ENCODE results near the gene RIPPLY3.

RIPPLY3 gene

DNA sequence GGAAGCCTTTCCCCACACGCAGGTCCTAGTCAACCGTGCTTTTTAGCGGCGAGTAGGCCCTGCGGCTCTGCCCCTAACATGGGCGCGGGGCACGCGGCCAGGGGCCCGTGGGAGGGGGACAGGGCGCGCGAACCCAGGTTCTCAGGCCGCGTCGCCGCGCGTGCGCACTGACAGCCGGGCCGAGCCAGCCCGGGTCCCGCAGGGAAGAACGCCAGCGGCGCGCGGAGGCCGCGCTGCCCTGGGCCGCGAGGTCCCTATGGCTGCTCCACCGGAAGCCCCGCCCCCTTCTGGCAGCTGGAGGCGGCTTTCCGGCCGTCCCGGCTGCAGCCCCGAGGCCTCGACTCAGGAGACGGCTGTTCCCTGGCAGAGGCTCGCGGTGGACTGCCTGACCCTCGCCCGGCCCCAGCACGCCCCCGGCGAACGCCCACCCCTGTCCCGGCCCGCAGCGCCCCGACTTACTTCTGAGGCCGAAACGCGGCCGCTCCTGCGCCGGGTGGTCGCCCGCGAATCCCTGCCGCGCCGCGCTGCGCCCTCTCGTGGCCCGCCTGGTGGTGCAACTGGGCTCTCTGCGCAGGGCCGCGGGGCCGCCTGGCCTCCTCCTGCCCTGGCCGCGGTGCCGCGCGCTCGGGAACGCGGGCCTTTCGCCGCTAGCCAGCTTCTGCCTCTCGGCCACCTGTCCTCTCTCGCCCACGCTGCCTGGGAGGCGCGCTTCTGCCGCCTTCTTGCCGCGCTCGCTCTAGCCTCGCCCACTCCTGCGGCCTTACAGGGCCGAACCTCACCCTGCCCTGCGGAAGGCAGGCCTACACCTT lies 16.6 kb upstream of the RIPPLY3 start (continued):
- TF ChIP-seq, protein P1, sequence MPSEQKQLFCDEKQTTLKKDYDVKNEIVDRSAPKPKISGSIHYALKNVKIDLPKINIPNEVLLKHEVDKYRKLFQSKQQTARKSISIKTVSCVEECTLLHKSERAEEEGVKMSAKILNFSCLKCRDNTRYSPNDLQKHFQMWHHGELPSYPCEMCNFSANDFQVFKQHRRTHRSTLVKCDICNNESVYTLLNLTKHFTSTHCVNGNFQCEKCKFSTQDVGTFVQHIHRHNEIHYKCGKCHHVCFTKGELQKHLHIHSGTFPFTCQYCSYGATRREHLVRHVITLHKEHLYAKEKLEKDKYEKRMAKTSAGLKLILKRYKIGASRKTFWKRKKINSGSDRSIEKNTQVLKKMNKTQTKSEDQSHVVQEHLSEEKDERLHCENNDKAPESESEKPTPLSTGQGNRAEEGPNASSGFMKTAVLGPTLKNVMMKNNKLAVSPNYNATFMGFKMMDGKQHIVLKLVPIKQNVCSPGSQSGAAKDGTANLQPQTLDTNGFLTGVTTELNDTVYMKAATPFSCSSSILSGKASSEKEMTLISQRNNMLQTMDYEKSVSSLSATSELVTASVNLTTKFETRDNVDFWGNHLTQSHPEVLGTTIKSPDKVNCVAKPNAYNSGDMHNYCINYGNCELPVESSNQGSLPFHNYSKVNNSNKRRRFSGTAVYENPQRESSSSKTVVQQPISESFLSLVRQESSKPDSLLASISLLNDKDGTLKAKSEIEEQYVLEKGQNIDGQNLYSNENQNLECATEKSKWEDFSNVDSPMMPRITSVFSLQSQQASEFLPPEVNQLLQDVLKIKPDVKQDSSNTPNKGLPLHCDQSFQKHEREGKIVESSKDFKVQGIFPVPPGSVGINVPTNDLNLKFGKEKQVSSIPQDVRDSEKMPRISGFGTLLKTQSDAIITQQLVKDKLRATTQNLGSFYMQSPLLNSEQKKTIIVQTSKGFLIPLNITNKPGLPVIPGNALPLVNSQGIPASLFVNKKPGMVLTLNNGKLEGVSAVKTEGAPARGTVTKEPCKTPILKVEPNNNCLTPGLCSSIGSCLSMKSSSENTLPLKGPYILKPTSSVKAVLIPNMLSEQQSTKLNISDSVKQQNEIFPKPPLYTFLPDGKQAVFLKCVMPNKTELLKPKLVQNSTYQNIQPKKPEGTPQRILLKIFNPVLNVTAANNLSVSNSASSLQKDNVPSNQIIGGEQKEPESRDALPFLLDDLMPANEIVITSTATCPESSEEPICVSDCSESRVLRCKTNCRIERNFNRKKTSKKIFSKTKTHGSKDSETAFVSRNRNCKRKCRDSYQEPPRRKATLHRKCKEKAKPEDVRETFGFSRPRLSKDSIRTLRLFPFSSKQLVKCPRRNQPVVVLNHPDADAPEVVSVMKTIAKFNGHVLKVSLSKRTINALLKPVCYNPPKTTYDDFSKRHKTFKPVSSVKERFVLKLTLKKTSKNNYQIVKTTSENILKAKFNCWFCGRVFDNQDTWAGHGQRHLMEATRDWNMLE (tag by site-specific recombination; conservative IDR thresholded peaks at IDR 0.05; ENCODE audit: low read depth), result peak; percentile 33; the same call in 1 of the 2 replicates
- TF ChIP-seq ZNF23 (tag by site-specific recombination; IDR thresholded peaks at IDR 0.05; ENCODE audit: borderline replicate concordance) (no peak), ZNF140 (tag by site-specific recombination; IDR thresholded peaks at IDR 0.05) (no peak), ZNF174 (tag by site-specific recombination; IDR thresholded peaks at IDR 0.05) (no peak), ZNF175 (tag by site-specific recombination; IDR thresholded peaks at IDR 0.05) (no peak), ZNF560 (tag by site-specific recombination; IDR thresholded peaks at IDR 0.05; ENCODE audit: borderline replicate concordance) (no peak), RBAK (tag by site-specific recombination; IDR thresholded peaks at IDR 0.05) (no peak), ZNF223 (tag by site-specific recombination; IDR thresholded peaks at IDR 0.05) (no peak), ZNF292 (tag by site-specific recombination; IDR thresholded peaks at IDR 0.05; ENCODE audit: borderline replicate concordance, low read depth) (no peak), ZNF138 (tag by site-specific recombination; IDR thresholded peaks at IDR 0.05; ENCODE audit: borderline replicate concordance) (no peak), ZBTB1 (tag by site-specific recombination; IDR thresholded peaks at IDR 0.05) (no peak), ZNF211 (tag by site-specific recombination; IDR thresholded peaks at IDR 0.05; ENCODE audit: low read depth) (no peak), ZNF121 (tag by site-specific recombination; IDR thresholded peaks at IDR 0.05) (no peak; the same call in 1 of the 2 replicates), YY1 (tag by site-specific recombination; IDR thresholded peaks at IDR 0.05) (peak; percentile 47), ZNF155 (tag by site-specific recombination; IDR thresholded peaks at IDR 0.05) (no peak), FEZF1 (tag by site-specific recombination; IDR thresholded peaks at IDR 0.05) (0 out of 2 replicates have a peak, but pooled peaks have one; percentile 14), ZNF391 (tag by site-specific recombination; IDR thresholded peaks at IDR 0.05; ENCODE audit: borderline replicate concordance, low read depth) (peak; percentile 81; the same call in 1 of the 2 replicates), OSR2 (tag by site-specific recombination; IDR thresholded peaks at IDR 0.05) (peak; percentile 45), GLI4 (tag by site-specific recombination; IDR thresholded peaks at IDR 0.05) (no peak), ZNF239 (tag by site-specific recombination; IDR thresholded peaks at IDR 0.05) (no peak), ZNF366 (tag by site-specific recombination; conservative IDR thresholded peaks at IDR 0.05) (no peak), ZNF701 (tag by site-specific recombination; IDR thresholded peaks at IDR 0.05) (no peak), ZNF112 (tag by site-specific recombination; IDR thresholded peaks at IDR 0.05) (no peak), ZNF830 (tag by site-specific recombination; IDR thresholded peaks at IDR 0.05; ENCODE audit: low read depth) (no peak), ZNF248 (tag by site-specific recombination; IDR thresholded peaks at IDR 0.05) (no peak), ZNF473 (tag by site-specific recombination; IDR thresholded peaks at IDR 0.05) (no peak)
- TF ChIP-seq, protein P2, sequence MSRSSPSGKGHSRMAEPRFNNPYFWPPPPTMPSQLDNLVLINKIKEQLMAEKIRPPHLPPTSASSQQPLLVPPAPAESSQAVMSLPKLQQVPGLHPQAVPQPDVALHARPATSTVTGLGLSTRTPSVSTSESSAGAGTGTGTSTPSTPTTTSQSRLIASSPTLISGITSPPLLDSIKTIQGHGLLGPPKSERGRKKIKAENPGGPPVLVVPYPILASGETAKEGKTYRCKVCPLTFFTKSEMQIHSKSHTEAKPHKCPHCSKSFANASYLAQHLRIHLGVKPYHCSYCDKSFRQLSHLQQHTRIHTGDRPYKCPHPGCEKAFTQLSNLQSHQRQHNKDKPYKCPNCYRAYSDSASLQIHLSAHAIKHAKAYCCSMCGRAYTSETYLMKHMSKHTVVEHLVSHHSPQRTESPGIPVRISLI (tag by site-specific recombination; IDR thresholded peaks at IDR 0.05), result no peak
- TF ChIP-seq, protein P3, sequence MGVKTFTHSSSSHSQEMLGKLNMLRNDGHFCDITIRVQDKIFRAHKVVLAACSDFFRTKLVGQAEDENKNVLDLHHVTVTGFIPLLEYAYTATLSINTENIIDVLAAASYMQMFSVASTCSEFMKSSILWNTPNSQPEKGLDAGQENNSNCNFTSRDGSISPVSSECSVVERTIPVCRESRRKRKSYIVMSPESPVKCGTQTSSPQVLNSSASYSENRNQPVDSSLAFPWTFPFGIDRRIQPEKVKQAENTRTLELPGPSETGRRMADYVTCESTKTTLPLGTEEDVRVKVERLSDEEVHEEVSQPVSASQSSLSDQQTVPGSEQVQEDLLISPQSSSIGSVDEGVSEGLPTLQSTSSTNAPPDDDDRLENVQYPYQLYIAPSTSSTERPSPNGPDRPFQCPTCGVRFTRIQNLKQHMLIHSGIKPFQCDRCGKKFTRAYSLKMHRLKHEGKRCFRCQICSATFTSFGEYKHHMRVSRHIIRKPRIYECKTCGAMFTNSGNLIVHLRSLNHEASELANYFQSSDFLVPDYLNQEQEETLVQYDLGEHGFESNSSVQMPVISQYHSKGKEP (tag by site-specific recombination; IDR thresholded peaks at IDR 0.05), result peak; percentile 53; the same call in 1 of the 2 replicates
- TF ChIP-seq, protein P4, sequence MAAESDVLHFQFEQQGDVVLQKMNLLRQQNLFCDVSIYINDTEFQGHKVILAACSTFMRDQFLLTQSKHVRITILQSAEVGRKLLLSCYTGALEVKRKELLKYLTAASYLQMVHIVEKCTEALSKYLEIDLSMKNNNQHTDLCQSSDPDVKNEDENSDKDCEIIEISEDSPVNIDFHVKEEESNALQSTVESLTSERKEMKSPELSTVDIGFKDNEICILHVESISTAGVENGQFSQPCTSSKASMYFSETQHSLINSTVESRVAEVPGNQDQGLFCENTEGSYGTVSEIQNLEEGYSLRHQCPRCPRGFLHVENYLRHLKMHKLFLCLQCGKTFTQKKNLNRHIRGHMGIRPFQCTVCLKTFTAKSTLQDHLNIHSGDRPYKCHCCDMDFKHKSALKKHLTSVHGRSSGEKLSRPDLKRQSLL (tag by site-specific recombination; IDR thresholded peaks at IDR 0.05), result no peak; the same call in 1 of the 2 replicates
- TF ChIP-seq, protein P5, sequence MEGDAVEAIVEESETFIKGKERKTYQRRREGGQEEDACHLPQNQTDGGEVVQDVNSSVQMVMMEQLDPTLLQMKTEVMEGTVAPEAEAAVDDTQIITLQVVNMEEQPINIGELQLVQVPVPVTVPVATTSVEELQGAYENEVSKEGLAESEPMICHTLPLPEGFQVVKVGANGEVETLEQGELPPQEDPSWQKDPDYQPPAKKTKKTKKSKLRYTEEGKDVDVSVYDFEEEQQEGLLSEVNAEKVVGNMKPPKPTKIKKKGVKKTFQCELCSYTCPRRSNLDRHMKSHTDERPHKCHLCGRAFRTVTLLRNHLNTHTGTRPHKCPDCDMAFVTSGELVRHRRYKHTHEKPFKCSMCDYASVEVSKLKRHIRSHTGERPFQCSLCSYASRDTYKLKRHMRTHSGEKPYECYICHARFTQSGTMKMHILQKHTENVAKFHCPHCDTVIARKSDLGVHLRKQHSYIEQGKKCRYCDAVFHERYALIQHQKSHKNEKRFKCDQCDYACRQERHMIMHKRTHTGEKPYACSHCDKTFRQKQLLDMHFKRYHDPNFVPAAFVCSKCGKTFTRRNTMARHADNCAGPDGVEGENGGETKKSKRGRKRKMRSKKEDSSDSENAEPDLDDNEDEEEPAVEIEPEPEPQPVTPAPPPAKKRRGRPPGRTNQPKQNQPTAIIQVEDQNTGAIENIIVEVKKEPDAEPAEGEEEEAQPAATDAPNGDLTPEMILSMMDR (tag by site-specific recombination; IDR thresholded peaks at IDR 0.05), result peak; percentile 90

All from HEK293 (cell line).